HFFc6 (cell line): ENCODE data around the gene SLC1A3. TPM values are rescaled to one million over a fixed set of nuclear protein-coding genes. Genes with fewer than 3 reads are reported as not detected.

Experiments
- DNase-seq: peaks from one replicate; pipeline ENCODE4 v3.0.0-alpha.2; 2018
- H3K27ac Mint-ChIP-seq: 2 replicates; pipeline ENCODE4 v1.8.0; 2020; ENCODE audit warnings: mild to moderate bottlenecking, mixed read lengths
- H3K27me3 Mint-ChIP-seq: 2 replicates; pipeline ENCODE4 v1.8.0; 2021; ENCODE audit warnings: mild to moderate bottlenecking, moderate library complexity, mixed read lengths; ENCODE audit not compliant: insufficient read depth
- H3K36me3 Mint-ChIP-seq: 2 replicates; pipeline ENCODE4 v1.8.0; 2021; ENCODE audit warnings: low read depth, mixed read lengths
- H3K4me1 Mint-ChIP-seq: 2 replicates; pipeline ENCODE4 v1.8.0; 2020; ENCODE audit warnings: low read depth, mixed read lengths
- H3K4me3 Mint-ChIP-seq: 2 replicates; pipeline ENCODE4 v1.8.0; 2020; ENCODE audit warnings: mild to moderate bottlenecking, moderate library complexity, mixed read lengths
- H3K9me3 Mint-ChIP-seq: 2 replicates; pipeline ENCODE4 v1.8.0; 2020; ENCODE audit warnings: mild to moderate bottlenecking, mixed read lengths
- CTCF ChIP-seq: fragments of 200-600 bp; sonication (generic); IDR thresholded peaks from 2 replicates; pipeline ENCODE4 v1.5.0; 2021; ENCODE audit warnings: antibody characterized with exemption, mild to moderate bottlenecking
- total RNA-seq, 6 experiments: library from RNA; stranded (reverse); fragmentation: NEBNext Ultra II Directional; extraction: Animal tissue kit (Norgen Biotek cat#: 25700); gene quantifications; 2 replicates in 1 of 6; 3 replicates in 5 of 6; pipeline ENCODE4 v1.2.3, GENCODE V29; 2021

Gene SLC1A3
- total RNA-seq, 6 experiments from 2014 or later: 0.14 TPM; not detected in 5

DNA sequence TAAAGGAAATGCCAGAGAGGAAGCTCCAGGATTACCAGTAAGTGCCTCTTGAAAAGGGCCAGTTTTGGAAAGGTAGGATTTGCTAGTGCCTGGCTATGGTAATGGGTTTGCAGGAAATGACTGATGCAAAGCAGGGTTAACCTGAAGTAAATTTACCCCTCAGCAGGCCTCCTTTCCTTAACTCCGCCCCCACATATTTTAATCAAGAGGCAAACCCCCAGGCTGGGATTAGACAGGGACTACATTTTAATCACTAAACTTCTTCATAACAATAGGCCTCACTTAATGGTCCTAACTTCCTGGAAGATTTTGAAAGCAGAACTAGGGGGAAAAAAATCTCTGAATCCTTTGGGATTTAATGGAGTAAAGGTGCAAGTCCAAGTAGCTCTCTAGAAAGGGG lies 10.2 kb upstream of the SLC1A3 start:
- Mint-ChIP-seq H3K27me3 (peaks cover 11% of the 10 kb centered on the region), H3K9me3 (no peaks in the 10 kb centered on the region), H3K27ac (no peak overlapping the region), H3K4me3 (no peak overlapping the region), H3K36me3 (no peaks in the 10 kb centered on the region), H3K4me1 (peaks cover 10% of the 10 kb centered on the region; the same call in 1 of the 2 replicates)
- DNase-seq: no peak
- no peak for TF ChIP-seq CTCF

GRCh38 chr5:36596756-36597155 lies 9.7 kb upstream of the SLC1A3 start:
- H3K4me1 Mint-ChIP-seq: peaks cover 10% of the 10 kb centered on the region; the same call in 1 of the 2 replicates
- DNase-seq: no peak
- no peak overlapping the region for H3K27ac Mint-ChIP-seq

GRCh38 chr5:36598045-36598444 lies 8.4 kb upstream of the SLC1A3 start:
- peaks cover 10% of the 10 kb centered on the region; the same call in 1 of the 2 replicates for H3K4me1 Mint-ChIP-seq
- TF ChIP-seq CTCF: no peak
- H3K27ac Mint-ChIP-seq: no peak overlapping the region
- peaks cover 10% of the 10 kb centered on the region for H3K27me3 Mint-ChIP-seq
- H3K4me3 Mint-ChIP-seq: no peak overlapping the region
- DNase-seq: no peak
- no peaks in the 10 kb centered on the region for H3K9me3 Mint-ChIP-seq
- H3K36me3 Mint-ChIP-seq: no peaks in the 10 kb centered on the region

More at GRCh38 chr5:36596756-36597155, 9.7 kb upstream of the SLC1A3 start:
- Mint-ChIP-seq H3K36me3 (no peaks in the 10 kb centered on the region), H3K27me3 (peaks cover 11% of the 10 kb centered on the region), H3K9me3 (no peaks in the 10 kb centered on the region), H3K4me3 (no peak overlapping the region)
- no peak for TF ChIP-seq CTCF

DNA sequence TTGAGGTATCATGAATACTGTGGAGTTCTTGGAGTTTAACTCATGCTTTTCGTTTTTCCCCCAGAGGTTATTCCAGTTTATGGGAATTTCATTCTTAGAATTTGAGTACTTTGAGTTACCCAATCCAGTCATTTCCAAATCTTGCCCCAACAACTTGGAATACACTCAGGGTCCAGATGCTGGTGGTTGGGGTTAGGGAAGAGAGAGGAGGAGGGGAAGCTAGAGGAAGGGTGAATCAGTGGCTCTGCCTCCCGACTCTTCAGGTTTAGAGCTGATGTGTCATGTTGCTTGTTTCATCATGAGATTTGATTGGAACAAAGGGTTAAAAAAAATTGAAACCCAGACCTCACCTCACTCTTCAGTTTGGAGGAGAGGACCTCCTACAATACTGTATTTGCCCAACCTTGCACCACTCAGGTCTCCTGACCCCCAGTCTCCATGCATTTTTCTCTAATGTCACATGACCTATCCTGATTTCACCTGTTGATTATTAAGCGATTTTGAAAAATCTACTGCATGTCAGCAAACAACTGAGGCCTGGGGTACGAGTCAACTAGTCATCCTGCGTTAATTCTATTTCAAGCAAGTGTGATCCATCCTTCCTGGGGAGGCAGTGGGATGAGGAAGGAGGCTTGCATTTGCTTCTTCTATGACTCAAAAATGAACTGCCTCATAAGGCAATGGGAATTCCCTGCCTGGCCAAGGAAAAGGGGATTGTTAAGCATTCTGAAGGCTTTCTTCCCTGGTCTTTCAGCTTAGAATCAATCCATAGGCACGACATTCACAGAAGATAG lies 6.2 kb upstream of the SLC1A3 start:
- no peaks in the 10 kb centered on the region for H3K9me3 Mint-ChIP-seq
- peaks cover 10% of the 10 kb centered on the region for H3K27me3 Mint-ChIP-seq
- no peaks in the 10 kb centered on the region for H3K36me3 Mint-ChIP-seq
- TF ChIP-seq CTCF: no peak
- peaks cover 11% of the 10 kb centered on the region for H3K4me1 Mint-ChIP-seq
- no peak overlapping the region for H3K4me3 Mint-ChIP-seq
- H3K27ac Mint-ChIP-seq: no peak overlapping the region
- DNase-seq: no peak

GRCh38 chr5:36600917-36601527 lies 5.4 kb upstream of the SLC1A3 start:
- DNase-seq: no peak
- peaks cover 10% of the 10 kb centered on the region for H3K27me3 Mint-ChIP-seq
- no peak overlapping the region for H3K4me3 Mint-ChIP-seq
- peaks cover 19% of the 10 kb centered on the region for H3K4me1 Mint-ChIP-seq
- H3K27ac Mint-ChIP-seq: no peak overlapping the region
- H3K36me3 Mint-ChIP-seq: no peaks in the 10 kb centered on the region
- no peak for TF ChIP-seq CTCF
- no peaks in the 10 kb centered on the region for H3K9me3 Mint-ChIP-seq
